Upper lobe of right lung (tissue), 1 donor: ENCODE results near the gene ASB10. TPM values are rescaled to one million over a fixed set of nuclear protein-coding genes. Genes with fewer than 3 reads are reported as not detected.
A peak's percentile ranks its signal among the peaks of the same experiment; 100 is the strongest.

ENCODE experiments used
- ATAC-seq: fragments of 200-7000 bp; cut with Tn5 transposase; one replicate; pipeline ENCODE4 v1.9.1; 2020; ENCODE audit warnings: mild to moderate bottlenecking, moderate library complexity
- DNase-seq: peaks from one replicate; pipeline ENCODE4 v3.0.0-alpha.2; 2020
- H3K27ac ChIP-seq: fragments of 200-600 bp; one replicate; pipeline ENCODE4 v1.8.0; 2022
- H3K27me3 ChIP-seq: fragments of 200-600 bp; one replicate; pipeline ENCODE4 v1.8.0; 2022; ENCODE audit warnings: mild to moderate bottlenecking
- H3K36me3 ChIP-seq: fragments of 200-600 bp; one replicate; pipeline ENCODE4 v1.8.0; 2022
- H3K4me1 ChIP-seq: fragments of 200-600 bp; one replicate; pipeline ENCODE4 v1.8.0; 2022
- H3K4me3 ChIP-seq: fragments of 200-600 bp; one replicate; pipeline ENCODE4 v1.8.0; 2022; ENCODE audit warnings: mild to moderate bottlenecking
- H3K9me3 ChIP-seq: fragments of 200-600 bp; one replicate; pipeline ENCODE4 v1.8.0; 2022
- CTCF ChIP-seq: fragments of 200-600 bp; IDR thresholded peaks from one replicate; pipeline ENCODE4 v1.8.0; 2022; ENCODE audit warnings: antibody characterized with exemption
- intact Hi-C: fragments of 100-400 bp; cut with DNase I; formaldehyde crosslinking; loops from one replicate; pipeline ENCODE4 v1.11.0; 2022
- total RNA-seq: library from RNA; stranded (reverse); fragmentation: NEBNext Ultra II Directional; extraction: Animal tissue kit (Norgen Biotek cat#: 25700); gene quantifications from one replicate; pipeline ENCODE4 v1.2.1, GENCODE V29; 2021
- donor health status: DM: no; HTN: yes; CAD: no; lungs with severe emphysema.

Gene ASB10
- total RNA-seq, 1 donor from 2014 or later, result not detected

DNA sequence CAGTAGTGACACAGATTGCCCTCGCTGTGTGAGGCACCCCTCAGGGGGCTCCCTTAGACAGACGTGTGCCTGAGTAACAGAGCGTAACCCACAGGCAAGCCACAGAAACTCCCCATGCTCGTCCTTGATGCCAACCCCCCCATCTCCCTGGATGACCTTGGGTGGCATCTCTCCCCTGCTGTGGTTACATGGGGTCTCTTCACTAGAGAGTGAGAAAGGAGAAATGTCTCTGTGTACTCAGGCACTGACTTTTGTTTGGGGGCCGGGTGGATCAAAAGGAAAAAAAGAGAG is 1.1 kb upstream of the ASB10 start:
- no peak for TF ChIP-seq CTCF
- no peaks in the 10 kb centered on the region for H3K9me3 ChIP-seq
- DNase-seq (no peak), ATAC-seq (no peak)
- no peak overlapping the region for H3K4me3 ChIP-seq
- H3K4me1 ChIP-seq, result no peaks in the 10 kb centered on the region
- no peak overlapping the region for H3K27ac ChIP-seq
- H3K27me3 ChIP-seq, result no peaks in the 10 kb centered on the region
- intact Hi-C loops, result no loop called here
- H3K36me3 ChIP-seq, result no peaks in the 10 kb centered on the region

GRCh38 chr7:151187409-151188251 is 580 bp upstream of the ASB10 start:
- intact Hi-C loops, result no loop called here
- Histone ChIP-seq H3K27me3 (no peaks in the 10 kb centered on the region), H3K4me3 (no peak overlapping the region), H3K36me3 (no peaks in the 10 kb centered on the region), H3K9me3 (no peaks in the 10 kb centered on the region), H3K4me1 (no peaks in the 10 kb centered on the region), H3K27ac (no peak overlapping the region)
- DNase-seq (peak; percentile 60), ATAC-seq (no peak)
- no peak for TF ChIP-seq CTCF

- Histone ChIP-seq H3K27me3 (no peaks in the 10 kb centered on the region), H3K4me3 (no peak overlapping the region), H3K36me3 (no peaks in the 10 kb centered on the region), H3K27ac (no peak overlapping the region), H3K9me3 (no peaks in the 10 kb centered on the region), H3K4me1 (no peaks in the 10 kb centered on the region)
- intact Hi-C loops, result no loop called here
- TF ChIP-seq CTCF, result no peak
- ATAC-seq (peak; percentile 6), DNase-seq (peak; percentile 51)
These were observed 1.0 kb downstream of the ASB10 start for GRCh38 chr7:151185762-151186639.

- intact Hi-C loops, result no loop called here
- ATAC-seq (no peak), DNase-seq (peak; percentile 57)
- Histone ChIP-seq H3K4me3 (no peak overlapping the region), H3K9me3 (no peaks in the 10 kb centered on the region), H3K4me1 (no peaks in the 10 kb centered on the region), H3K36me3 (no peaks in the 10 kb centered on the region), H3K27ac (no peak overlapping the region), H3K27me3 (peaks cover 10% of the 10 kb centered on the region)
- no peak for TF ChIP-seq CTCF
These were observed 6.0 kb downstream of the ASB10 start for GRCh38 chr7:151181011-151181431.

DNA sequence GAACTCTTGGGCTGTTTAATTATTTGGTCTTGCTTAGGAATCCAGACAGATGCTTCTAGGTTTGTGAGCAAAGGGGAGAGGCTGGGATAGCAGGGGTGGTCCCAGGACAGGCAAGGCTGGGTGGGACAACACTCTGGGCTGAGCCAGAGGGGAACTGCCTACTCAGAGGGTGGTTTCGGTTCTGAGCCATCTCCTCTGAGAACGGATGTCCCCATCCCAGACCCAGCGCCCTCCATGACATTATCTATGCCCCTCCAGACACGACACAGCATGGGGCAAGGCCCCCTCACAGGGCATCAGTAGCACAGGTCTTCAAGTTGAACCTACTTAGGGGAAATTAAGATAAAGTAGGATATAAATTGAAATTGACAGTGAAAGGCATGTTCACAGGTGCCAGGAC is 7.1 kb downstream of the ASB10 start:
- ATAC-seq (no peak), DNase-seq (no peak)
- Histone ChIP-seq H3K4me3 (no peak overlapping the region), H3K27me3 (peaks cover 19% of the 10 kb centered on the region), H3K9me3 (no peaks in the 10 kb centered on the region), H3K27ac (no peak overlapping the region), H3K4me1 (no peaks in the 10 kb centered on the region), H3K36me3 (no peaks in the 10 kb centered on the region)
- intact Hi-C loops, result no loop called here
- TF ChIP-seq CTCF, result no peak
